Smooth muscle cell (in vitro differentiated cells): ENCODE measurements around the gene HSD3B2. TPM values are rescaled to one million over a fixed set of nuclear protein-coding genes. Genes with fewer than 3 reads are reported as not detected.

Experiments
- DNase-seq: peaks from one replicate; lab custom pipeline; 2025; ENCODE audit not compliant: unreplicated experiment; lab: John Stamatoyannopoulos, UW
- H2AFZ ChIP-seq: fragments of 200-600 bp; sonication (generic); 2 replicates; pipeline ENCODE4 v1.6.0; 2016; ENCODE audit warnings: antibody characterized with exemption, low read depth, mild to moderate bottlenecking
- H3F3A ChIP-seq: fragments of 200-600 bp; sonication (generic); 2 replicates; pipeline ENCODE4 v1.6.0; 2017; ENCODE audit warnings: antibody characterized with exemption, low read depth
- H3K27ac ChIP-seq: fragments of 200-600 bp; sonication (generic); 2 replicates; pipeline ENCODE4 v1.5.1; 2016; ENCODE audit warnings: low read depth, mild to moderate bottlenecking
- H3K27me3 ChIP-seq: fragments of 200-600 bp; sonication (generic); 2 replicates; pipeline ENCODE4 v1.6.1; 2016; ENCODE audit warnings: low read depth, mild to moderate bottlenecking
- H3K36me3 ChIP-seq: fragments of 200-600 bp; sonication (generic); 2 replicates; pipeline ENCODE4 v1.5.1; 2016; ENCODE audit warnings: low read depth
- H3K4me1 ChIP-seq: fragments of 200-600 bp; sonication (generic); 2 replicates; pipeline ENCODE4 v1.5.1; 2016; ENCODE audit warnings: low read depth
- H3K4me2 ChIP-seq: fragments of 200-600 bp; sonication (generic); 2 replicates; pipeline ENCODE4 v1.6.0; 2016; ENCODE audit warnings: mild to moderate bottlenecking
- H3K4me3 ChIP-seq: fragments of 200-600 bp; sonication (generic); 2 replicates; pipeline ENCODE4 v1.5.1; 2016; ENCODE audit warnings: mild to moderate bottlenecking
- H3K79me2 ChIP-seq: fragments of 200-600 bp; sonication (generic); 2 replicates; pipeline ENCODE4 v1.6.0; 2016; ENCODE audit warnings: low read depth, mild to moderate bottlenecking
- H3K9ac ChIP-seq: fragments of 200-600 bp; sonication (generic); 2 replicates; pipeline ENCODE4 v1.6.0; 2016; ENCODE audit warnings: low read depth
- H3K9me3 ChIP-seq: fragments of 200-600 bp; sonication (generic); replicated peaks from 2 replicates; pipeline ENCODE4 v1.5.1; 2016; ENCODE audit warnings: low read depth
- H4K20me1 ChIP-seq: fragments of 200-600 bp; sonication (generic); 2 replicates; pipeline ENCODE4 v1.6.0; 2016; ENCODE audit warnings: low read depth
- WGBS: methylation state at CpG from one replicate; pipeline ENCODE4 v1.1.7; 2016; ENCODE audit warnings: low lambda C conversion rate; 5-methylcytosine and 5-hydroxymethylcytosine counted together
- polyA plus RNA-seq: library from polyadenylated mRNA; unstranded; fragments of >200 nt; fragmentation: Nextera tagmentation; extraction: Ambion mirVana; gene quantifications from 2 replicates; pipeline ENCODE4 v1.2.1, GENCODE V29; 2016
- total RNA-seq: library from RNA; depleted of rRNA; stranded (reverse); fragments of >200 nt; gene quantifications from 2 replicates; pipeline ENCODE4 v1.2.3, GENCODE V29; 2014
- TF ChIP-seq, protein P1 (sequence below): fragments of 200-600 bp; sonication (generic); IDR thresholded peaks from 2 replicates; pipeline ENCODE4 v1.5.1; 2017; ENCODE audit warnings: borderline replicate concordance, mild to moderate bottlenecking, antibody characterized with exemption; ENCODE audit not compliant: insufficient read depth, poor library complexity, severe bottlenecking

Gene HSD3B2
- total and polyA plus RNA-seq, 2 experiments from 2014 or later, result not detected

DNA sequence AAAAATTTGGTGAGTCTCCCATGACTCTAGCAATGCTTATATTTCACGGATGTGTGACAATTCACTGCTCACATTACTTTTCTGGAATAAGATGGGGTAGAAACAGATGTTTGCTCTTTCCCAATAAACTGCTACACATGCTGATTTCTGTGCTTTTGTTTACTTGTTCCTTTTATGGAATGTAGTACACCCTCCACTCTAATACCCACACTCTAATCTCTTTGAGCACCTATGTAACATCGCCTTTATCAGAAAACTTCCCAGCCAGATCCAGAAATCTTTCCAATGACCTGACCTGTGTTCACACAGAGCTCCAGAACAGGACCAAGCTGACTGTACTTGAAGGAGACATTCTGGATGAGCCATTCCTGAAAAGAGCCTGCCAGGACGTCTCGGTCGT is 4.2 kb downstream of the HSD3B2 start:
- no peaks in the 10 kb centered on the region for H3K4me1 ChIP-seq
- 96% methylated on average over 5 of the region's 5 CpGs for WGBS
- TF ChIP-seq, protein P1, sequence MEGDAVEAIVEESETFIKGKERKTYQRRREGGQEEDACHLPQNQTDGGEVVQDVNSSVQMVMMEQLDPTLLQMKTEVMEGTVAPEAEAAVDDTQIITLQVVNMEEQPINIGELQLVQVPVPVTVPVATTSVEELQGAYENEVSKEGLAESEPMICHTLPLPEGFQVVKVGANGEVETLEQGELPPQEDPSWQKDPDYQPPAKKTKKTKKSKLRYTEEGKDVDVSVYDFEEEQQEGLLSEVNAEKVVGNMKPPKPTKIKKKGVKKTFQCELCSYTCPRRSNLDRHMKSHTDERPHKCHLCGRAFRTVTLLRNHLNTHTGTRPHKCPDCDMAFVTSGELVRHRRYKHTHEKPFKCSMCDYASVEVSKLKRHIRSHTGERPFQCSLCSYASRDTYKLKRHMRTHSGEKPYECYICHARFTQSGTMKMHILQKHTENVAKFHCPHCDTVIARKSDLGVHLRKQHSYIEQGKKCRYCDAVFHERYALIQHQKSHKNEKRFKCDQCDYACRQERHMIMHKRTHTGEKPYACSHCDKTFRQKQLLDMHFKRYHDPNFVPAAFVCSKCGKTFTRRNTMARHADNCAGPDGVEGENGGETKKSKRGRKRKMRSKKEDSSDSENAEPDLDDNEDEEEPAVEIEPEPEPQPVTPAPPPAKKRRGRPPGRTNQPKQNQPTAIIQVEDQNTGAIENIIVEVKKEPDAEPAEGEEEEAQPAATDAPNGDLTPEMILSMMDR, result no peak
- no peaks in the 10 kb centered on the region for H3K79me2 ChIP-seq
- no peak overlapping the region for H2AFZ ChIP-seq
- no peak overlapping the region for H3K27ac ChIP-seq
- no peaks in the 10 kb centered on the region for H3F3A ChIP-seq
- H3K27me3 ChIP-seq, result no peaks in the 10 kb centered on the region
- no peak overlapping the region for H3K4me3 ChIP-seq
- no peak overlapping the region for H3K9ac ChIP-seq
- no peak for DNase-seq
- no peaks in the 10 kb centered on the region for H3K9me3 ChIP-seq
- H3K36me3 ChIP-seq, result no peaks in the 10 kb centered on the region
- H3K4me2 ChIP-seq, result no peak overlapping the region
- no peaks in the 10 kb centered on the region for H4K20me1 ChIP-seq

DNA sequence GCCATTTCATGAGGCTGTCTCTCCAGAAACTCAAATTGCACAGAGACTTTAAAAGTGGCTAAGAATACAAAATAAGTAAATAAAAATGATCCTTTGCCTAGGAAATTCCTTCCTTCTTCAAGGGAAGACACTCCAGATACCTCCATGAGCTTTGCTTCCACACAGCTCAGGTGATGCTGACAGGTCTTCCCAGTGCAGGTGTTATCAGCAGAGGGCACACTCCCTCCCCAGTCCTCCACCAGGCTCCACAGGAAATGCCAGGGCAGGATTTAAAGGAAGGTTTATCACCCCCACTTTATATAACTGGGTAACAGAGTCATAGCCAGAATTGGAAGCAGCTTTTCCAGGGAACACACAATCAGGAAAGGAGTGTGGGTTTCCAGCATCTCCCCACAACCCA is 5.7 kb downstream of the HSD3B2 start:
- no peaks in the 10 kb centered on the region for H3F3A ChIP-seq
- H3K27me3 ChIP-seq, result no peaks in the 10 kb centered on the region
- no peak overlapping the region for H3K4me2 ChIP-seq
- no peaks in the 10 kb centered on the region for H4K20me1 ChIP-seq
- no peaks in the 10 kb centered on the region for H3K4me1 ChIP-seq
- H2AFZ ChIP-seq, result no peak overlapping the region
- no peak for DNase-seq
- no peaks in the 10 kb centered on the region for H3K36me3 ChIP-seq
- H3K27ac ChIP-seq, result no peak overlapping the region
- no peaks in the 10 kb centered on the region for H3K79me2 ChIP-seq
- H3K9me3 ChIP-seq, result no peaks in the 10 kb centered on the region
- H3K9ac ChIP-seq, result no peak overlapping the region
- H3K4me3 ChIP-seq, result no peak overlapping the region
- TF ChIP-seq, protein P1, result no peak

DNA sequence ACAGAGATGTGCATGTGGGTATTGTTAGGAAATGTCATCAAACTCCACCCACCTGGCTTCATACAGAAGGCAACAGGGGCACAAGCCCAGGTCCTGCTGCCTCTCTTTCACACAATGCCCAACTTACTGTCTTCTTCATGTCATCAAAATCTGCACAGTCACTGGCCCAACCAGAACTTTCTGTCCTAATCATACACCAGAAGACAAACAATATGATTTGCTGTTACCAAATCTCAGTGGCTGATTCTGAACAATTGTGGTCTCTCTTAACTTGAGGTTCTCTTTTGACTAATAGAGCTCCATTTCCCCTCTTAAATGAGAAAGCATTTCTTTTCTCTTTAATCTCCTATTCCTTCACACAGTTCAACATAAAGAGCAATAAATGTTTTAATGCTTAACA is 7.7 kb downstream of the HSD3B2 start:
- no peak for DNase-seq
- no peak overlapping the region for H3K27ac ChIP-seq
- no peak overlapping the region for H2AFZ ChIP-seq
- no peaks in the 10 kb centered on the region for H3K4me1 ChIP-seq
- H3K4me3 ChIP-seq, result no peak overlapping the region
- no peak overlapping the region for H3K9ac ChIP-seq
- H3K9me3 ChIP-seq, result no peaks in the 10 kb centered on the region
- H3K27me3 ChIP-seq, result no peaks in the 10 kb centered on the region
- no peaks in the 10 kb centered on the region for H3K36me3 ChIP-seq
- TF ChIP-seq, protein P1, result no peak
- no peaks in the 10 kb centered on the region for H4K20me1 ChIP-seq
- no peaks in the 10 kb centered on the region for H3F3A ChIP-seq
- H3K79me2 ChIP-seq, result no peaks in the 10 kb centered on the region
- no peak overlapping the region for H3K4me2 ChIP-seq

DNA sequence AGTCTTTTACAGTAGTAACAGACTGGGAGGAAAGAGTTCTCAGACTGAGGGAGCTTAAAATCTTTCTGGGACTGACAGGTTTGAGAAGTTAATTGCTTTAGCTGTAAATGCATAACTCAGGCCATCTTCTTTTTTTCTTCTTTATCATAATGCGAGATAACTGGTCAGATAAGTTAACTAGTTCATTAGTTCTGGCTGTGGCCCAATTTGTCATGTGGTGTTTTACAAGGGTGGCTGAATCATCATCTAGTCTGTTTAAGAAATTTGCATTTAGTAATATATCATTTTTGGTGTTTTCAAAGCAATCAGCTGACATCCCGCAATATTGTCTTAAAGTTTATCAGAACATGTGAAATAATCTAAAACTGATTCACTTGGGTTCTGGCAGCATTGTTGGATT is 14.0 kb downstream of the HSD3B2 start:
- Histone ChIP-seq H3K36me3 (no peaks in the 10 kb centered on the region), H3K79me2 (no peaks in the 10 kb centered on the region), H3K9me3 (no peaks in the 10 kb centered on the region), H3F3A (no peaks in the 10 kb centered on the region), H3K9ac (no peak overlapping the region), H4K20me1 (no peaks in the 10 kb centered on the region), H3K4me1 (no peaks in the 10 kb centered on the region), H3K4me3 (no peak overlapping the region), H3K27me3 (no peaks in the 10 kb centered on the region), H3K27ac (no peak overlapping the region), H3K4me2 (no peak overlapping the region), H2AFZ (no peak overlapping the region)
- TF ChIP-seq, protein P1, result no peak
- DNase-seq, result no peak
- WGBS, result 78% methylated on average over 2 of the region's 2 CpGs
